ENCODE measurements around the gene FRMD6.
A peak's percentile ranks its signal among the peaks of the same experiment; 100 is the strongest.

Gene FRMD6

GRCh38 chr14:51651388-51652167 is at the start of gene FRMD6:
FRMD6 (plus strand) TSS chr14:51651910; CDS start chr14:51689837, 37,927 bp downstream.
- peak; percentile 95 for DNase-seq

- peak; percentile 80 for DNase-seq
These were observed 49.4 kb upstream of the FRMD6 start for GRCh38 chr14:51602310-51602709.

- no peak for DNase-seq
These were observed 48.2 kb upstream of the FRMD6 start for GRCh38 chr14:51603495-51603894.

GRCh38 chr14:51604073-51604472 is 47.6 kb upstream of the FRMD6 start:
- DNase-seq, result peak; percentile 98

- DNase-seq, result no peak
These were observed 46.1 kb upstream of the FRMD6 start for GRCh38 chr14:51605575-51605974.

GRCh38 chr14:51607711-51608110 is 44.0 kb upstream of the FRMD6 start:
- DNase-seq, result peak; percentile 99

GRCh38 chr14:51609251-51609954 is 42.3 kb upstream of the FRMD6 start:
- no peak for DNase-seq

- DNase-seq, result no peak
These were observed 41.8 kb upstream of the FRMD6 start for GRCh38 chr14:51609955-51610283.

GRCh38 chr14:51610771-51611170 is 40.9 kb upstream of the FRMD6 start:
- no peak for DNase-seq

- DNase-seq, result no peak
These were observed 39.3 kb upstream of the FRMD6 start for GRCh38 chr14:51612449-51612848.

- DNase-seq, result no peak
These were observed 38.3 kb upstream of the FRMD6 start for GRCh38 chr14:51613416-51613815.

GRCh38 chr14:51614707-51615106 is 37.0 kb upstream of the FRMD6 start:
- DNase-seq, result peak; percentile 90

GRCh38 chr14:51616256-51616655 is 35.5 kb upstream of the FRMD6 start:
- DNase-seq, result no peak

GRCh38 chr14:51616724-51617409 is 34.8 kb upstream of the FRMD6 start:
- DNase-seq, result peak; percentile 98

- DNase-seq, result no peak
These were observed 32.1 kb upstream of the FRMD6 start for GRCh38 chr14:51619561-51619960.

GRCh38 chr14:51620056-51620455 is 31.7 kb upstream of the FRMD6 start:
- peak; percentile 57 for DNase-seq

GRCh38 chr14:51621654-51622053 is 30.1 kb upstream of the FRMD6 start:
- DNase-seq, result no peak

- DNase-seq, result no peak
These were observed 29.3 kb upstream of the FRMD6 start for GRCh38 chr14:51622376-51622775.

GRCh38 chr14:51624955-51625569 is 26.6 kb upstream of the FRMD6 start:
- no peak for DNase-seq

GRCh38 chr14:51626185-51626584 is 25.5 kb upstream of the FRMD6 start:
- no peak for DNase-seq

- no peak for DNase-seq
These were observed 24.9 kb upstream of the FRMD6 start for GRCh38 chr14:51626788-51627187.

- DNase-seq, result no peak
These were observed 24.4 kb upstream of the FRMD6 start for GRCh38 chr14:51627313-51627712.

GRCh38 chr14:51628238-51628637 is 23.5 kb upstream of the FRMD6 start:
- no peak for DNase-seq

All from fibroblast of skin of right quadriceps (primary cell).